Neural cell (in vitro differentiated cells): Measurements from ENCODE around the gene MAPK1IP1L. TPM values are rescaled to one million over a fixed set of nuclear protein-coding genes. Genes with fewer than 3 reads are reported as not detected.

ENCODE experiments used
- H2AFZ ChIP-seq: fragments of 200-600, 300-800 bp; sonication (generic), shearing (Covaris generic); 2 replicates; pipeline ENCODE4 v1.6.0; 2014; ENCODE audit warnings: low read depth, mild to moderate bottlenecking, antibody characterized with exemption, low read length, moderate library complexity
- H3F3A ChIP-seq: fragments of 200-600 bp; shearing (Covaris generic); 2 replicates; pipeline ENCODE4 v1.6.1; 2016; ENCODE audit warnings: mild to moderate bottlenecking, moderate library complexity, mixed read lengths, antibody characterized with exemption, low read length; ENCODE audit not compliant: insufficient read depth, poor library complexity, severe bottlenecking
- H3K27ac ChIP-seq: fragments of 200-600, 300-800 bp; sonication (generic), shearing (Covaris generic); 2 replicates; pipeline ENCODE4 v1.5.1; 2014; ENCODE audit warnings: mild to moderate bottlenecking, low read length, moderate library complexity
- H3K27me3 ChIP-seq: fragments of 300-800, 200-600 bp; sonication (generic), shearing (Covaris generic); 2 replicates; pipeline ENCODE4 v1.6.0; 2014; ENCODE audit warnings: mild to moderate bottlenecking, low read depth, low read length, moderate library complexity; ENCODE audit not compliant: insufficient read depth
- H3K36me3 ChIP-seq: fragments of 300-800, 200-600 bp; sonication (generic), shearing (Covaris generic); 2 replicates; pipeline ENCODE4 v1.5.1; 2014; ENCODE audit warnings: mild to moderate bottlenecking, antibody characterized with exemption, low read length, moderate library complexity; ENCODE audit not compliant: insufficient read depth
- H3K4me2 ChIP-seq: fragments of 300-800, 200-600 bp; sonication (generic), shearing (Covaris generic); 2 replicates; pipeline ENCODE4 v1.6.0; 2014; ENCODE audit warnings: mild to moderate bottlenecking, low read length
- H3K4me3 ChIP-seq: fragments of 300-800, 200-600 bp; sonication (generic), shearing (Covaris generic); 2 replicates; pipeline ENCODE4 v1.5.1; 2014; ENCODE audit warnings: mild to moderate bottlenecking, low read length, moderate library complexity
- H3K79me2 ChIP-seq: fragments of 200-600 bp; shearing (Covaris generic); replicated peaks from 2 replicates; pipeline ENCODE4 v1.6.0; 2014; ENCODE audit warnings: mild to moderate bottlenecking, low read length, moderate library complexity; ENCODE audit not compliant: insufficient read depth
- H3K9ac ChIP-seq: fragments of 300-800, 200-600 bp; sonication (generic), shearing (Covaris generic); 2 replicates; pipeline ENCODE4 v1.6.1; 2016; ENCODE audit warnings: mild to moderate bottlenecking, low read length, mixed read lengths
- H3K9me2 ChIP-seq: fragments of 200-600 bp; shearing (Covaris generic); 2 replicates; pipeline ENCODE4 v1.6.1; 2016; ENCODE audit warnings: mild to moderate bottlenecking, low read length, mixed read lengths; ENCODE audit not compliant: insufficient read depth
- H3K9me3 ChIP-seq: fragments of 200-600, 300-800 bp; sonication (generic), shearing (Covaris generic); 2 replicates; pipeline ENCODE4 v1.6.1; 2016; ENCODE audit warnings: mild to moderate bottlenecking, mixed run types, low read length, moderate library complexity, mixed read lengths
- H4K20me1 ChIP-seq: fragments of 200-600 bp; shearing (Covaris generic); 2 replicates; pipeline ENCODE4 v1.6.1; 2016; ENCODE audit warnings: mild to moderate bottlenecking, mixed run types; ENCODE audit not compliant: insufficient read depth
- EP300 ChIP-seq: fragments of 450-650 bp; conservative IDR thresholded peaks from 2 replicates; pipeline ENCODE4 v1.6.1; 2014; ENCODE audit warnings: antibody characterized with exemption, mild to moderate bottlenecking, moderate library complexity; ENCODE audit not compliant: poor library complexity, severe bottlenecking
- EZH2 ChIP-seq: fragments of 200-600, 300-800 bp; shearing (Covaris generic), sonication (generic); IDR thresholded peaks from 2 replicates; pipeline ENCODE4 v1.6.1; 2014; ENCODE audit warnings: antibody characterized with exemption, low read length, borderline replicate concordance, mild to moderate bottlenecking; ENCODE audit not compliant: insufficient read depth, poor library complexity, severe bottlenecking
- MXI1 ChIP-seq: fragments of 450-650 bp; conservative IDR thresholded peaks from 2 replicates; pipeline ENCODE4 v1.6.1; 2014; ENCODE audit warnings: antibody characterized with exemption, mild to moderate bottlenecking; ENCODE audit not compliant: poor library complexity, severe bottlenecking
- POLR2AphosphoS5 ChIP-seq: IDR thresholded peaks from 2 replicates; pipeline ENCODE4 v1.6.1; 2012
- RAD21 ChIP-seq: fragments of 450-650 bp; conservative IDR thresholded peaks from 2 replicates; pipeline ENCODE4 v1.6.1; 2014; ENCODE audit warnings: antibody characterized with exemption, mild to moderate bottlenecking, moderate library complexity
- SMC3 ChIP-seq: fragments of 450-650 bp; conservative IDR thresholded peaks from 2 replicates; pipeline ENCODE4 v1.6.1; 2014; ENCODE audit warnings: antibody characterized with exemption, mild to moderate bottlenecking, moderate library complexity; ENCODE audit not compliant: poor library complexity
- TAF1 ChIP-seq: IDR thresholded peaks from 2 replicates; pipeline ENCODE4 v1.6.1; 2012; ENCODE audit warnings: low read depth
- polyA plus RNA-seq: library from polyadenylated mRNA; depleted of rRNA; stranded (reverse); fragments of >200 nt; gene quantifications from 2 replicates; pipeline ENCODE4 v1.2.3, GENCODE V29; 2014
- TF ChIP-seq, protein P1 (sequence below): fragments of 450-650 bp; IDR thresholded peaks from 2 replicates; pipeline ENCODE4 v1.5.1; 2014; ENCODE audit warnings: antibody characterized with exemption, mild to moderate bottlenecking, moderate library complexity; ENCODE audit not compliant: poor library complexity, severe bottlenecking
- TF ChIP-seq, protein P2 (sequence below): IDR thresholded peaks from 2 replicates; pipeline ENCODE4 v1.6.1; 2012; ENCODE audit warnings: borderline replicate concordance

The MAPK1IP1L gene
- polyA plus RNA-seq, 1 donor from 2014 or later, result 35.4 TPM

DNA sequence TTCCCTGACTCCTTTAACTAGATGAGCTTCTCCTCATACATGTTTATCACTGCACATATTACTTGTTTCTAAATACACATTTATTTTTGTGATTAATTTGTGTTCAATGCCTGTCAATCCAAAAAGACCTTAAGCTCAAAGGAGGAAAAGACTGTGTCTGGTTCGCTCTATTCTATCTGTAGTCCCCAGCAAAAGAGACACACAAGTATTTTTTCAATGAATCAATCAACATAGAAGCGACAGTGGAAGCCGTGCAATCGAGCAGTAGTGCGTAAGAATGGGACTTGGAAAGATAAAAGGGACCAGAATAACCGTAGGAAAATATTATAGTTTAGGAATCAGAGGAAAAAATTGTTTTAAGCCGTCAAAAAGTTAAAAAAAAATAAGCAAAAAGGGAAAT, 25.5 kb upstream of the MAPK1IP1L start:
- Histone ChIP-seq H3K9ac (no peak overlapping the region), H3K9me3 (no peaks in the 10 kb centered on the region), H4K20me1 (no peaks in the 10 kb centered on the region), H3F3A (no peaks in the 10 kb centered on the region), H3K36me3 (no peaks in the 10 kb centered on the region), H3K9me2 (no peaks in the 10 kb centered on the region), H3K4me2 (peak overlapping the region; percentile 76), H3K79me2 (peaks cover 52% of the 10 kb centered on the region), H3K27ac (no peak overlapping the region), H2AFZ (no peak overlapping the region), H3K27me3 (no peaks in the 10 kb centered on the region), H3K4me3 (peak overlapping the region; percentile 79)
- TF ChIP-seq, protein P1, sequence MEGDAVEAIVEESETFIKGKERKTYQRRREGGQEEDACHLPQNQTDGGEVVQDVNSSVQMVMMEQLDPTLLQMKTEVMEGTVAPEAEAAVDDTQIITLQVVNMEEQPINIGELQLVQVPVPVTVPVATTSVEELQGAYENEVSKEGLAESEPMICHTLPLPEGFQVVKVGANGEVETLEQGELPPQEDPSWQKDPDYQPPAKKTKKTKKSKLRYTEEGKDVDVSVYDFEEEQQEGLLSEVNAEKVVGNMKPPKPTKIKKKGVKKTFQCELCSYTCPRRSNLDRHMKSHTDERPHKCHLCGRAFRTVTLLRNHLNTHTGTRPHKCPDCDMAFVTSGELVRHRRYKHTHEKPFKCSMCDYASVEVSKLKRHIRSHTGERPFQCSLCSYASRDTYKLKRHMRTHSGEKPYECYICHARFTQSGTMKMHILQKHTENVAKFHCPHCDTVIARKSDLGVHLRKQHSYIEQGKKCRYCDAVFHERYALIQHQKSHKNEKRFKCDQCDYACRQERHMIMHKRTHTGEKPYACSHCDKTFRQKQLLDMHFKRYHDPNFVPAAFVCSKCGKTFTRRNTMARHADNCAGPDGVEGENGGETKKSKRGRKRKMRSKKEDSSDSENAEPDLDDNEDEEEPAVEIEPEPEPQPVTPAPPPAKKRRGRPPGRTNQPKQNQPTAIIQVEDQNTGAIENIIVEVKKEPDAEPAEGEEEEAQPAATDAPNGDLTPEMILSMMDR, result no peak
- no peak for TF ChIP-seq POLR2AphosphoS5
- no peak for TF ChIP-seq EP300
- no peak for TF ChIP-seq EZH2
- no peak for TF ChIP-seq MXI1
- no peak for TF ChIP-seq TAF1
- TF ChIP-seq RAD21, result no peak
- no peak for TF ChIP-seq SMC3

DNA sequence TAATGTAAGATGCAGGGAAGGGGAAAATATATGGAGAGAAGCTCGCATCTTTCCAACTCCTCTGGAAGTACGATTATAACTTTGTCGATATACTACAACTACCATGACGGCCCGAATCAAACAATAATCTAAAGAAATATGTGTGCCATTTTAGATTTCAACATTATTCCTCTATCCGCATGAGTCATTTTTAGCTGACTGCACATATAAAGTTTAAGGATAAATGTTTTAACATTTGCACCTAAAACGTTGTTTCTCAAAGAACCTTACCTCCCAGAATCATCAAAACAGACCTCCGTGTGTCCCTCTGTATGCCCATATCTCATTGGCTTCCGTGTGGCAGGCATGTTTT, 25.0 kb upstream of the MAPK1IP1L start:
- Histone ChIP-seq H3K79me2 (peaks cover 56% of the 10 kb centered on the region), H3K4me3 (peak overlapping the region; percentile 79), H3F3A (no peaks in the 10 kb centered on the region), H3K9me3 (no peaks in the 10 kb centered on the region), H2AFZ (peak overlapping the region; percentile 67), H3K27ac (no peak overlapping the region), H3K4me2 (peak overlapping the region; percentile 76), H3K9me2 (no peaks in the 10 kb centered on the region), H3K9ac (peak overlapping the region; percentile 82), H3K27me3 (no peaks in the 10 kb centered on the region), H4K20me1 (no peaks in the 10 kb centered on the region), H3K36me3 (no peaks in the 10 kb centered on the region)
- TF ChIP-seq, protein P2, sequence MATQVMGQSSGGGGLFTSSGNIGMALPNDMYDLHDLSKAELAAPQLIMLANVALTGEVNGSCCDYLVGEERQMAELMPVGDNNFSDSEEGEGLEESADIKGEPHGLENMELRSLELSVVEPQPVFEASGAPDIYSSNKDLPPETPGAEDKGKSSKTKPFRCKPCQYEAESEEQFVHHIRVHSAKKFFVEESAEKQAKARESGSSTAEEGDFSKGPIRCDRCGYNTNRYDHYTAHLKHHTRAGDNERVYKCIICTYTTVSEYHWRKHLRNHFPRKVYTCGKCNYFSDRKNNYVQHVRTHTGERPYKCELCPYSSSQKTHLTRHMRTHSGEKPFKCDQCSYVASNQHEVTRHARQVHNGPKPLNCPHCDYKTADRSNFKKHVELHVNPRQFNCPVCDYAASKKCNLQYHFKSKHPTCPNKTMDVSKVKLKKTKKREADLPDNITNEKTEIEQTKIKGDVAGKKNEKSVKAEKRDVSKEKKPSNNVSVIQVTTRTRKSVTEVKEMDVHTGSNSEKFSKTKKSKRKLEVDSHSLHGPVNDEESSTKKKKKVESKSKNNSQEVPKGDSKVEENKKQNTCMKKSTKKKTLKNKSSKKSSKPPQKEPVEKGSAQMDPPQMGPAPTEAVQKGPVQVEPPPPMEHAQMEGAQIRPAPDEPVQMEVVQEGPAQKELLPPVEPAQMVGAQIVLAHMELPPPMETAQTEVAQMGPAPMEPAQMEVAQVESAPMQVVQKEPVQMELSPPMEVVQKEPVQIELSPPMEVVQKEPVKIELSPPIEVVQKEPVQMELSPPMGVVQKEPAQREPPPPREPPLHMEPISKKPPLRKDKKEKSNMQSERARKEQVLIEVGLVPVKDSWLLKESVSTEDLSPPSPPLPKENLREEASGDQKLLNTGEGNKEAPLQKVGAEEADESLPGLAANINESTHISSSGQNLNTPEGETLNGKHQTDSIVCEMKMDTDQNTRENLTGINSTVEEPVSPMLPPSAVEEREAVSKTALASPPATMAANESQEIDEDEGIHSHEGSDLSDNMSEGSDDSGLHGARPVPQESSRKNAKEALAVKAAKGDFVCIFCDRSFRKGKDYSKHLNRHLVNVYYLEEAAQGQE, result no peak
- TF ChIP-seq MXI1 (no peak), EP300 (no peak), RAD21 (no peak), EZH2 (no peak), TAF1 (no peak), SMC3 (no peak), POLR2AphosphoS5 (no peak)
- TF ChIP-seq, protein P1, result no peak
